RPMI7951 (cell line): ENCODE results near the gene CNTFR. TPM values are rescaled to one million over a fixed set of nuclear protein-coding genes. Genes with fewer than 3 reads are reported as not detected.

ENCODE experiments used
- DNase-seq: peaks from one replicate; pipeline ENCODE4 v3.0.0-alpha.2; 2012; ENCODE audit warnings: low read depth
- total RNA-seq: library from RNA; depleted of rRNA; stranded (reverse); fragments of >200 nt; shearing (Covaris generic); gene quantifications from 2 replicates; pipeline ENCODE4 v1.2.3, GENCODE V29; 2014; rRNA removed

CNTFR gene
- total RNA-seq, 1 experiment from 2014 or later = not detected

GRCh38 chr9:34507556-34507955 is 82.0 kb downstream of the CNTFR start:
- DNase-seq = no peak

DNA sequence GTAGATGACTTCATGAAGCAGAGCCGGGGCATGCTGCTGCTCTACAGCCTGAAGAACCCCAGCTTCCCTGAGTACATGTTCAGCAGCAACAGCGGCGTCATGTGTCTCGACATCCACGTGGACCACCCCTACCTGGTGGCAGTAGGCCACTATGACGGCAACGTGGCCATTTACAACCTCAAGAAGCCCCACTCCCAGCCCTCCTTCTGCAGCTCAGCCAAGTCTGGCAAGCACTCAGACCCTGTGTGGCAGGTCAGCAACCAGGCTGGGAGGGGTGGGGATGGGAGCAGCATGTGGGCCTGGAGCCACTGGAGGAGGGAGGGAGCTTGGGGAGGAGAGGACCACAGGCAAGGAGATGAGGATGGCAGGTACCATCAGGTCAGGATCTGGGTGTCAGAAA is 82.9 kb downstream of the CNTFR start:
- no peak for DNase-seq

- no peak for DNase-seq
These were observed 84.0 kb downstream of the CNTFR start for GRCh38 chr9:34505370-34506120.

- no peak for DNase-seq
These were observed 86.1 kb downstream of the CNTFR start for GRCh38 chr9:34503406-34503805.

DNA sequence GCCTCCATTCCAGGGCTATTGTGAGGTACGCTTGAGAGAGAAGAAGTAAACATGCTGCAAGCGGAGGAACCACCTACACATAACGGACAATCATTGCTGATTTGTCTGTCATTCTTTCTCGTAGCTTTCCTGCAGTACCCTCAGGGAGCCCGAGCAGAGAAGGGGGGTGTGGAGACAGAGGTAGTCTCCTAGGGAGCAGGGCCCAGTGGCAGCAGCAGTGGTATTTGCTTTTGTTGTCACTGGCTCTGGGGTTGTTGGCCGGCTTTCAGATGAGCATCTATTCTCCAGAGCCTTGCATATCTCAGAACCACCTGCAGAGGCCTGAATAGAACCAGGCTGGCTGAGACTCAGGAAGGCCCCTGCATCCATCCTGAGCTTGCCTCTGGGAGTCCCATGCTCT is 86.6 kb downstream of the CNTFR start:
- DNase-seq = no peak

DNA sequence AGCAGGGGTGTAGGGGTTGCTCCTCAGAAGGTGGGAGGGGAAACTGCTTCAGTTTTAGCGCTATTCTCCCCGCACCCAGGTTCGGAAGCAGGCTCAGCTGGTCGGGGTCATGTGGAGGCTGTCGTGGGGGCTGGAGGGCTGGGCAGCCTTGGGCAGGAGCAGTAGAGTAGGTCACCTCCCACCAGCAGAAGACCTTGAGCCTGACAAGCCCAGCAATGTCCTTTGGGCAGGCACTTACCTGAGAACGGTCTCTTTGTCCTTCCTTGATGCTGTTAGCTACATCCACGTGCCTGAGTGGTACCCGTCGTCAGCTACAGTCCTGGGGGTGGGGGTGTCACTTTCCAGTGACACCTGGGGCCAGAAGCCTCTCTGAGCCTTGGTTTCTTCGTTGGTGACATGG is 87.1 kb downstream of the CNTFR start:
- no peak for DNase-seq

- DNase-seq = peak; percentile 71
These were observed 87.6 kb downstream of the CNTFR start for GRCh38 chr9:34501889-34502425.

Other genes with a start within 250 kb of the CNTFR start
- gene MYORG, start 212.8 kb downstream of the CNTFR start, total RNA-seq = 1.7 and 2.0 TPM in 2 replicates
- gene FAM219A, start 131.2 kb downstream of the CNTFR start, total RNA-seq = 10.7 and 11.2 TPM in 2 replicates
- gene DNAI1, start 130.9 kb downstream of the CNTFR start, total RNA-seq = not detected in 2 replicates
- gene ENHO, start 66.7 kb downstream of the CNTFR start, total RNA-seq = 0.29 and 0.48 TPM in 2 replicates
- gene RPP25L, start 22.4 kb upstream of the CNTFR start, total RNA-seq = 27.6 and 37.6 TPM in 2 replicates
- 213 and 217 TPM in 2 replicates for gene DCTN3, start 30.8 kb upstream of the CNTFR start, total RNA-seq
- not detected in 2 replicates for gene ARID3C, start 39.3 kb upstream of the CNTFR start, total RNA-seq
- 69.6 and 93.2 TPM in 2 replicates for gene SIGMAR1, start 48.1 kb upstream of the CNTFR start, total RNA-seq
- 12.6 and 16.7 TPM in 2 replicates for gene GALT, start 57.0 kb upstream of the CNTFR start, total RNA-seq
- 0.59 and 0.72 TPM in 2 replicates for gene IL11RA, start 62.5 kb upstream of the CNTFR start, total RNA-seq
- not detected in 2 replicates for gene CCL27, start 72.9 kb upstream of the CNTFR start, total RNA-seq
- not detected in 2 replicates for gene CCL19, start 101.6 kb upstream of the CNTFR start, total RNA-seq
- gene CCL21, start 120.4 kb upstream of the CNTFR start, total RNA-seq = not detected in 2 replicates